GOT3 (cell line): Measurements from ENCODE around the gene PTPRG.

Source experiments
- DNase-seq: peaks from one replicate; lab custom pipeline; 2025; ENCODE audit warnings: mixed read lengths; lab: John Stamatoyannopoulos, UW

The PTPRG gene

GRCh38 chr3:61826161-61826560 lies 264.8 kb downstream of the PTPRG start:
- no peak for DNase-seq

GRCh38 chr3:61828184-61828874 lies 267.0 kb downstream of the PTPRG start:
- no peak for DNase-seq

GRCh38 chr3:61828880-61829721 lies 267.7 kb downstream of the PTPRG start:
- no peak for DNase-seq

- DNase-seq = no peak
Measured at GRCh38 chr3:61829722-61830350, 268.5 kb downstream of the PTPRG start.

- DNase-seq = no peak
Measured at GRCh38 chr3:61831973-61832372, 270.6 kb downstream of the PTPRG start.

- DNase-seq = no peak
Measured at GRCh38 chr3:61832375-61833229, 271.2 kb downstream of the PTPRG start.

GRCh38 chr3:61839256-61839655 lies 277.9 kb downstream of the PTPRG start:
- no peak for DNase-seq

- DNase-seq = no peak
Measured at GRCh38 chr3:61841111-61841845, 279.9 kb downstream of the PTPRG start.

- DNase-seq = no peak
Measured at GRCh38 chr3:61841988-61842387, 280.6 kb downstream of the PTPRG start.

- DNase-seq = no peak
Measured at GRCh38 chr3:61844346-61844745, 283.0 kb downstream of the PTPRG start.

GRCh38 chr3:61846488-61846887 lies 285.1 kb downstream of the PTPRG start:
- DNase-seq = no peak

GRCh38 chr3:61847784-61848462 lies 286.6 kb downstream of the PTPRG start:
- DNase-seq = no peak

GRCh38 chr3:61848885-61849284 lies 287.5 kb downstream of the PTPRG start:
- DNase-seq = no peak

GRCh38 chr3:61853912-61854311 lies 292.5 kb downstream of the PTPRG start:
- no peak for DNase-seq

GRCh38 chr3:61855211-61855610 lies 293.8 kb downstream of the PTPRG start:
- no peak for DNase-seq

GRCh38 chr3:61857297-61857696 lies 295.9 kb downstream of the PTPRG start:
- DNase-seq = no peak

GRCh38 chr3:61858054-61858453 lies 296.7 kb downstream of the PTPRG start:
- DNase-seq = no peak

GRCh38 chr3:61861410-61861809 lies 300.0 kb downstream of the PTPRG start:
- DNase-seq = no peak

GRCh38 chr3:61862614-61863289 lies 301.4 kb downstream of the PTPRG start:
- no peak for DNase-seq

GRCh38 chr3:61863579-61863978 lies 302.2 kb downstream of the PTPRG start:
- DNase-seq = no peak
